HT-29 (cell line): ENCODE data around the gene TVP23A. TPM values are rescaled to one million over a fixed set of nuclear protein-coding genes. Genes with fewer than 3 reads are reported as not detected.

ENCODE experiments used
- small RNA-seq: library from RNA; depleted of rRNA; stranded (forward); fragments of <200 nt; gene quantifications from one replicate; pipeline ENCODE3, GENCODE V24; 2014
- total RNA-seq: library from RNA; depleted of rRNA; stranded (reverse); fragments of >200 nt; shearing (Covaris generic); gene quantifications from 2 replicates; pipeline ENCODE4 v1.2.3, GENCODE V29; 2014; rRNA removed

Gene TVP23A
- total RNA-seq, 1 experiment from 2014 or later: not detected

Small RNA genes lying within 50 kb of the gene (small RNA-seq; reads per million reads assigned to genes)
- gene MTND4LP24: not detected
- gene MTND6P33: not detected

Other genes with a start within 250 kb of the TVP23A start
- 38.0 and 41.7 TPM in 2 replicates for gene EMP2, start 238.2 kb downstream of the TVP23A start, total RNA-seq
- gene TEKT5, start 123.9 kb downstream of the TVP23A start, total RNA-seq: 0.42 TPM in 1 of 2 replicates, not detected in the other
- gene NUBP1, start 75.0 kb downstream of the TVP23A start, total RNA-seq: 21.6 and 32.1 TPM in 2 replicates
- not detected in 2 replicates for gene CIITA, start 58.4 kb upstream of the TVP23A start, total RNA-seq
- gene DEXI, start 123.7 kb upstream of the TVP23A start, total RNA-seq: 47.7 and 54.8 TPM in 2 replicates
- 12.7 and 13.5 TPM in 2 replicates for gene CLEC16A, start 125.8 kb upstream of the TVP23A start, total RNA-seq